NCI-H526 treated with DMSO at 0.1 percent for 48 hours (cell line): ENCODE results near the gene CYREN.

Experiments
- DNase-seq: peaks from one replicate; lab custom pipeline; 2025; lab: John Stamatoyannopoulos, UW

Gene CYREN

DNA sequence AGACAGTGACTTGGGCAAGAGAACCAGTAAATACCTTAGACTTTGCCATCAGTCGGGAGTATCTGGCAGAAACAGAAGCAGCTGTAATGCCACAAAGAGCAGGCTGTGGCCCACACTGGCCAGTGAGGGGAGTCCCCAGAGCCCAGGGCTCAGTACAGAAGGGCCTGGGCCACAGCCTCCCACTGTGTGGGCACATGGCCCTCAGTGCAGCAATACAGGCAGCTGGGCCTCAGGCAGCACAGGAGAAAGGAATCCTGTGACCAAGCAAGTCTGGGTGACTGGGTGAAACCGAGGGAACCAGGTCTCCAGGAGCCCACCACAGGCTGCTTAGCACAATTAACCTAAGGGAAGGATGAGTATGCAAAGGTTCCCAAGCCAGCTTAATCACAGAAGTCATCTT, 26.8 kb upstream of the CYREN start:
- DNase-seq: no peak

DNA sequence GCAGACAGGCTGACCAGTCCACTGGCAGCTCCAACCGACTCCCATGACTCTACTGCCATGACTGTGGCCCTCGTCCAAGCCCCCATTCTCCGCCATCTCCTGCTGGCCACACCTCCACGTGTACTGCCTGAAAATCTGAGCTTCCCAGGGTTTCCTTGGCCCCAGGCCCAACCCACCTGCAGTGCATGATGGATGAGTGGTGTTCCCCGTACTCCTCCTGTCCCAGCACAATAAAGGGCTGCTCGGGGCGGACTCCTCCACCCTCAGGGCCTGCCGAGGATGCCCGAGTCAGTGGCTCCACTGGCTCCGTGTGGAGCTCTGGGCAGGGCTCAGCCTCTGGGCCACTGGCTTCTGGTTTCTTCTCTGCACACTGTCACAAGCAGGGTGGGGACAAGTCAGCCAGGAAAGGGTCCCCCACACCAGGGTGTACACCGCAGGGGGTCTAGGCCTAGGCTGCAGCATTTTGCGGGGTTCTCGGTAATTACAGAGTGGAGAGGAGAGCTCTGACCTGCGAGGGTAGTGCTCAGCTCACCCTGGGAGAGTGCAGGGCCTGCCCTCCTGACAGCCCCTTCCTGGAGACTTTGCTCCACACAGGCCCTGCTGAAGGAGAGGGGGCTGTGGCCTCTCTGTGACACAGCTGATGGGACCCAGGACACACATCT, 25.6 kb upstream of the CYREN start:
- no peak for DNase-seq

DNA sequence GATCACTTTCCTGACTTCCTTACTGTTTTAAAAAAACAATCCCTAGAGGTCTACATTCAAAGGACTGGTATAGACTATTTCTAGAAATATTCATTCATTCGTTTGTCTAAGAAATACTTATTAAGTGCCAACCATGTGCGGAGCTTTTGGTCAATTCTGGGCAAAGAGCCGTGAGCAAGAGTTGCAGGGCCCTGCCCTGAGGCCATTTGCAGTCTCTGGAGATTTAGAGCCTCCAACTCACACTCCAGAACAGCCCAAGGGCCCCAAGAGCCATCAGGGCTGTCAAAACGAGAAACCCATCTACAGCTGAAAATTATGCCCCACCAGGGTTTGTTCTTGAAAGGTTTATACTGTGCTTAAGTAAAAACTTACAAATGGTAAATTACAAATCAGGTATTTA, 24.6 kb upstream of the CYREN start:
- no peak for DNase-seq

DNA sequence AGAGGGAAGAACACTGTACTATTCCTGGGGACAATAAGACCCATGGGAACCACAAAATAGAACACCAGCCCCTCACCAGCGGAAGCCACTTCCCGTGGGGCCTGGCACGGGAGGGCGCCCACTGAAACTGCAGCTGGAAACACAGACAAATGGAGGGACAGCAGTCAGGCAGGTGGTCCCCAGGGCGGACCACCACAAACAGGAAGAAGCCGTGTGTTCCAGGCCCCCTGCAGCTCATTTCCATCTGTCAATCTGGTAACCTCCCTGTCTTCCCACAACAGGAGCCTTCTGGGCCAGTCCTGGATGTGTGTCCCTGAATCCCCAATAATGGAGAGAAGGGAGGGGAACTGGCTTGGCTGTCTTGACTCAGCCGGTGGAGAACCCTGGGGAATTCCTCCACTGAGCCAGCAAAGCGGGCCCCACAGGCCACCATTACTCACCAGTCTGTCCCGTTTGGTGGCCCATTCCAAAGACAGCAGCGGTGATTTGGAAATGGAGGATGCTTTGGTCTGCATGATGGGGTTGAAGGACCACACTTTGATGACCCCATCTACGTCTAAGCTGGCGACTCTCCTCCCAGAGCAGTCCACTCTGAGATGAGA, 24.1 kb upstream of the CYREN start:
- no peak for DNase-seq

DNA sequence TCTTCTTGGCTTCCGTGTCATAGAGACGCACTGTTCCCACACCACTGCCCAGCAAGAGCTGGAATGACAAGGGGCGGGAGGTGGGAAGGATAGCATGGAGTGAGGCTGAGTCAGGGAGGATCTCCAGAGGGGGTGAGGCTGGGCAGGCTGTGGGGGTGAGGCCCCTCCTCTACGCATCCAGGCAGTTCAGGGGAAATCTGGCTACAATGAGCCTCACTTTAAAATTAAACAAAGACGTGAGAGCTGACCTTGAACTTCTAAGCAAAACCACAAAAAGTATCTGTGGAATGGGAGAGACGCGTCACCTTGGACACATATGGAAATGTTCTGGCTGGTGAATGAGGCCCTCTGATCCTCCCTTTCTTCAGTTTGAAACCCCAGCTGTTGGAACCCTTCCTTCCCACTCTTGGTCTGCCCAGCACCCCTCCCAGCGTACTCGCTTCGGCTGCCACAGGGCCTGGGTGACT, 23.1 kb upstream of the CYREN start:
- no peak for DNase-seq

DNA sequence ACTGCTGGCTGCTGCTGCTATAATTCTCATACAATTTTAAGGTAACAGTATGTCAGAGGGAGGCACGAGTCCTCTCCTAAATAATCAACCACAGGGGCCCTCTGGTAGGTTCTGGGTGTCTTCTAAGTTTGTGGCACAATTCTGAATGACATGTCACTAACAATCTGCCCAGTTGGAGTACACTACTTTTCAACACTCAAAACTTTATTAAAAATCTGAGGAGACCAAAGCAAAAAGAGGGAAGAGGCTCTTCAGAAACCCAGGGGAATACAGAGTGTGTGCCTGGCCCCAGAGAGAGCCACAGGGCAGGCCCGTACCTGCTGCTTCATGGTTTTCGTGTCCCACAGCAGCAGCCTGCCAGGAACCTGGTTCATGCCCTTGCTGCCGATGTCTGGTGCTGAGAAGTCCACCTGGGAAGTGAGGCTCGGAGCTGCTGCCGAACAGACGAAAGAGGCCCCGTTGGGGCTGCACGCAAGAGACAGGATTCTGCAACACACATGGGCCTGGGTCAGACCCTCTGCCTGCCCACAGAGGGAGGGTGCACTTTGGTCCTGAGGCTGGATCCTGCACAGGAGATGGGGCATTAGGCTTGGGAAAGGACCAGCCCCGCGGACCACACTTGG, 22.5 kb upstream of the CYREN start:
- DNase-seq: no peak

DNA sequence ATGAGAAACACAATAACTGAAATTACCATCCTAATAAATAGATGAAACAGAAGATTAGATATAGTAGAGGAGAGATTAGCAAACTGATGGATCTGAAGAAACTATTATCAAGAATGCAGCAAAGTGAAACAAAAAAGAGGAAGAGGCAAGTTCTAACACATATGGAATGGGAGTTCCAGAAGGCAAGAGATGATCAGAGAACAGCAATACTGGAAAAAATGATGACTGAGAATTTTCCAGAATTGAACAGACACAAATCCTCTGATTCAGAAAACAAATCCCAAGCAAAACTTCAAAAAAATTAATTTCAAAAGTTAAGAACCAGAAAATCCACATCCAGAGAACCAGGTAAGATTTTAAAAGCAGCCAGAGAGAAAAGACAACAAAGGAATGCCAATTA, 20.2 kb upstream of the CYREN start:
- DNase-seq: no peak

DNA sequence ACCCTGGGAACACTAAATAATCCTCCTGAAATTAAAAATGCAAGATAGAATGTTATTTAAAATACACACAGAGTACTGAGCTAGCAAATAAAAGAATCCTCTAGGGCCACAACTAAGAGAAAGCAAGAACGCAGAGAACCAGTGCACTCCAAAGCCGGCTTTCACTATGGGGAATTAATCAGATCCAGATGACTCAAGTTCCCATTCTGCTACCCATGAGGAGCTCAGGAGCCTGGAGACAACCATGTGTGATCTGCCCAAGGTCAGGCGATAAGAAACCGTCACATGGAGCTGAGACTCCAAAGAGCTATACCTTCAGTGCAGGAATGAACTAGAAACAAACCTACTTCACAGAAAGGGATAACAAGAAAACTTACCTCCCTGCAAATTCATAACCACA, 19.5 kb upstream of the CYREN start:
- DNase-seq: no peak

DNA sequence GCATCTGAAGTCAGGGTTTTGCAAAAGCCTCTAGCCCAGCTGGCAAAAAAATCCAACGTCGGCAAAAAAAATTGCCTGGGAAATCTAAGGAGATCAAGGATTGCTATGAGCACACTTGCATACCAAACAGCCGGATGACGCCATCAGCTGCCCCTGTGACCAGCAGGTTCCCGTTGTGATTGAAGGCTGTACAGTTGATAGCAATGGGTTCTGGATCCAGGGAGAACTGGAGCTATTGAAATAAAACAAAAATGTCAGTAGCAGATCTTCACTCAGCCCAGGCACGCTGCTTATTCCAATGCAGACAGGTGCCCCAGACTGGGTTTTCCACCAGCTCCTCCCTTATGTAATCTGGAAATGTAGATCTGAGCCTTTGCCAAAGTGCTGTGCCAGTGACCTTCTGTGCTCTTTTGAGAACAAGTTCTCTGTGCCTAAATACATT, 18.7 kb upstream of the CYREN start:
- no peak for DNase-seq

DNA sequence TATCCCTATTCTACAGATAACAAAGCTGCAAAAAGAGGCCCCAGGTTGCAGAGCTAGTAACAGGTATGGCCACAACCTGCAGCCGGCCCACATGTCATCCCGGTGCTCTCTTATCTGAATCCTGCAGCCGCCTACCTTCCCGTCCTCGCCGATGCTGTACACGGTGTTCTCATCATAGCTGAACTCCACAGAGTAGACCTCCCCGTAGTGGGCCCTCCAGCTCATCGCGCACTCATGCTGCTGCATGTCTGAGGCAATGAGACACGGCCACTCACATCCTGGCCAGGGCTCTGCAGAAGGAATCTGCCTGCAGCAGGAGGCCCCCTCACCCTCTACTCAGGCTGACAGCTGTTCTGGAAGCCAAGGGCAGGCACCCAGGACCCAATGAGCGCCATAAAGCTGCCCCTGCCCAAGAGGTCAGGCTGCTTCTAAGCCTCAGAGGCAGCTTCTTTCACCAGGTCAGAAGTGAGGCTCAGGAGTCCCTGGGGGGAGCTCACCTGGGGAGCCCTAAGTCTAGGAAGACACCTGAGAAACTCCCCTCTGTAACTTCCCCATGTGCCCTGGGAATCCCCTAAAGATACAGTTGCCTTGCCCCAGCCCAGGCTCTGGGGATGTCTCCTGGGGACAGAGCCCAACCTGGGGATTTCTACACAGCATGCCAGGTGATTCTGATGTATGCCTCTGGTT, 17.9 kb upstream of the CYREN start:
- no peak for DNase-seq

DNA sequence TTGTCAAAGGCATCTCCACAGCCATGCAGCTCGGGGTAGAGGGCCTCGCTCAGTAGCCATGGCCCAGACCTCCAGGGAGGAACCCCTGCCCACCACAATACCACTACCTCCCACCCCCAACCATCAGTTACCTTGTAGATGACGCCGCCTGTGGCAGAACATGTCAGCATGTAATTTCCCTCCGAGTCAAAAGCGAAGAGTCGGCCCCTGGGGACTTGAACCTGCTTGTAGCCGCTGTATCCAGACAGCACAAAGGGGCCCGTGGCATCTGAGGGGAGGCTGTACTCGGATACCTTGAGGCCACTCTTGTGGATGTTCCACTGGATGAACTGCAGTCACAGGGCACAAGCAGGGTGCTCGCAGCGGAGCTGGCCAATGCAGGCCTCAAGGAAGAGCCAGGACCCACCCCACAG, 16.3 kb upstream of the CYREN start:
- DNase-seq: no peak

DNA sequence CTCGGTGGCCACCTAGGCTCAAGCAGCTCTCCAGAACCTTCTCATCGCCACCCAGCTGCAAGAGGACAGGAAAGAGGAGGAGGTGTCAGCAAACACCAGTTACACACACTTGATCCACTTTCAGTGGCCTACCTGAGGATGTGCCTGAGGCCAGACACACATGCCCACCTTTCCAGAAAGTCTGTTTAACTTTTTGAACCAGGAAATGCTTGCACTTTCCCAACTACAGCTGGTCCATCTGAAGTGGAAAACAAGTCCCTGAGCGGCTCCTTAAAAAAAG, 15.7 kb upstream of the CYREN start:
- no peak for DNase-seq

DNA sequence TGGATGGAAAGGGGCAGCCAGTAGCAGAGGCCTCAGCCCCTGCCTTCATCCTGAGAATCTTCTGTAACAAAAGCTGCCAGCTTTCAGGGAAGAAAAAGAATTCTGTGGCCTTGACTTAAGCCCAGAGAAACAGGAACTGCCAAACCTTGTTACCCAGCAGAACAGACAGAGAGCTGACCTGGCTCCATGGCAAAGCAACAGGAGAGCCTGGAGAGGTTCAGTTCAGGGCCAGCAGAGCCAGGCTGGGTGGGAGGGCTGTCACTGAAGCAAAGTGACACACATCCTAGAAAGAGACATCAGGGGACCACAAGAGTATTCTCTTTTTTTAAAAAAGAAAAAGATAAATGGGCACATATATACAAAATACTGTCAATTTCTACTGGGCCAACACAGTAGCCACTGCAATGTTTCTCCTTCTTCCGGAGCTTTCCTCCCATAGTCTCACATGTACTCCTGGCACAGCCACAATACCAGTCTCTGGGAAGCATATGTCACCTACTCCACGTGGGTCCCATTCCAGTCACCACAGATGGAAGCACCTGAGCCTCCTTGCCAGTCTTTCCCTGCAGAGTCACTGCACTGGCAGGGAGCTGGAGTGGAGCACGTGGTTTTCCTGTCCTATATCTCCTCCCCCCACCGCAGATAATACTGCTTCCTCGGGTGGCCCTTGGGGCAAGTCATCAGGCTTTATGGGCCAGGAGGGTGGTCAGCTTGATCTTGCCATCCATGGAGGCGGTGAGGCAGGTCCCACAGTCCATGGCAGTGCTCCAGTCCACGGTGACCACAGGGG, 15.2 kb upstream of the CYREN start:
- no peak for DNase-seq

DNA sequence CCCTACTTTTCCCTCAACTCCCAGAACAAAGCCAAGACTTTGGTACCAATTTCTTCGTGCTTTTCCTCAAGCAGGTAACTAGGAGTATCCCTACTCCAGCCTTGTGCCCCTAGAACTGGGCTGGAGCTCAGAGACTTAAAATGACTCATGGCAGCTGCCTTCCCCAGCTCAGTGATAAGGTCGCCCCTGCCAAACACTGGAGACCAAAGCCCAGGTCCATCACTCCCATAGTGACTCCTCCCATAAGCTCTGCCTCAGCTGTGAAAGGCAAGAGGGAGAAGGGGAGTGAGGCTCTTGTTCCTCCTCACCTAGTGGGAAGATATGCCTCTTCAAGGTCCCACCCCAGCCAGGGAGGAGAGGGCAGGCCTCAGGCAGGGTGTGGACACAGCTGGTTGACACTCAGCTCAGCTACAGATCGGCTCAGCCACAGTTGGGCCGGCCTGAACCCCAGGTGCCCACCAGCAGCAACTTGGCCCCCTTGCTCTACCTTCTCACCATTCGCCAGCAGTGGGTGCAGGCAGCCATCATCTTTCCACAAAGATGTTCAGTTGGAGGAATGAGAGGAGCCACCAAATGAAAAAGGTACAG, 13.8 kb upstream of the CYREN start:
- DNase-seq: no peak

DNA sequence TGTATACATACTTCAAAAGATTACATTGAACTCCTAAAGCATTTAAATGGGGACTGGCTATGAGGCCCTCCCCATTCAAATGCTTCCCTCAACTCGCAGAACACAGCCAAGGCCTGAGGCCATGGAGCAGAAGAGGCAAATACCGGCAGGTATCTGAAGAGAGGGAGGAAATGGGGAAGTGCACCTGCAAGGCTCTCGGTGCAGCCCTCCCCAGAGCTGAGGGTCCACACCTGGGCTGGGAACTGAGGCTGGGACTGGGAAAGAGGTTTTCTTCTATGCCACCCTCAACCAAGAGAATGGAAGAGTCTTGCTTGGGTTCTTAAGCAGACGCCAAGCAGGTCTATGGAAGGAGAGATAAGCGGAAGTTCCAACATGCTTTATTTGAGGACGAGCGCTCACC, 13.0 kb upstream of the CYREN start:
- DNase-seq: no peak

DNA sequence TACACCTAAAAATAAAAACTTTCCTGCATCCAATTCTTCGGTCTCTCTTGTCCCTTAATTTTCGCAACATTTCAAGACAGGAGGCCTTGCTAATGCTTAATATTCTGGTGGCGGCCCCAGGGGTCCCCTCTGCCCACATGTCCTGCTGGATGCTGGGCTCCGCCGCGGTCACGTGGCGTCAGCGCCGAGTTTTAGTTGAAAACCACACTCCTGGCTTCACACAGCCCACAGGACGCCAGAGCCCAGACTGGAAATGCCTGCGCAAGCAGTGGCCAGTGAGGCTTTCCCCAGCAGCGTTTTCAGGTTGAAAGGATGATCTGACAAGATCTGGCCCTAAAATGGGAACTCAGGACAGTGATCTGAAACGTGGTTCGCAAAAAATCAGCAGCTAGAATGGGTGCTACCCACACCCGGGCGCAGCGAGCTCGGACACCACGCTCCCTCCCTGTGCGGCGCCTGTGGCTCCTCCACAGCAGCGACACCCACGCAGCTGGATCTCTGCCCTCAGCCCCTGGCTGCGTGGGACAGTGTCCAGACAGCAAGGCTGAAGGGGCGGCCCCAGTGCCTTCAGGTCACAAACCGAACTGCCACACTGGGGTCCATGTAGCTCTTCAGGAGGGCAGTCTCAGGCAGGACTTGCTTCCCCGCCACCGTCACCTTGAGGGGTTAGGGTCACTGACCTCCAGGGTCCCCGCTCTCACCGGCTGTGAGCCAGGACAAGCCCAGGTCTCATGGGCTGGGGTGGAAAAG, 11.6 kb upstream of the CYREN start:
- DNase-seq: no peak

DNA sequence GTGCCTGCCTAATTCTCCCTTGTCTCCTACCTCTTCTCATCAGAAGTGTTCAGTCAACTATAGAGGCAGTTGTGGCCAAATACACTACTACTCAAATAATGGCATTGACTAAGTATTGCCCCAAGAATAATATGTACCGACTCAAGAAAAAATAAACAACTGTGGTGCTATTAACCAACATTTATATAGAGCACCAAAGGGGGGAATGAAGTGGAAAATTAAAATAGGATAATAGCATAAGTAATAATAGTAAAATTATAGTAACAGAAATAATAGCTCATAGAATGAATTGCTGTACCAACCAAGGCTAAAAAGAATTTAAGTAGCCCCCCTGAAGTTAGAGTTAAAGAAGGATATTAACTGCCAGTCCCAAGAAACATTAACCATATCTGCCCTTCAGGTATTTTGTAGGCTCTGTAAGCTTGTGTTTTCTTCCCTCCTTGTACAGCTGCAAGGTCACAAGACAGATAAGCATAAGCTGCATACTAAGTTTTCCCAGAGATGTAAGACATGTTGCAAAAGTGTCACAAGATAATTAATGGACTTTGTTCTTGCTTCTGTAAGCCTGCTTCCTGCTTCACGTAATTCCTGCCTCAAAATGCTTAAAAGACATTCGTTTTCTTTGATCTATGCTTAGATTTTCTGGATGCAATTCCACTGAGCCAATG, 10.9 kb upstream of the CYREN start:
- DNase-seq: no peak

DNA sequence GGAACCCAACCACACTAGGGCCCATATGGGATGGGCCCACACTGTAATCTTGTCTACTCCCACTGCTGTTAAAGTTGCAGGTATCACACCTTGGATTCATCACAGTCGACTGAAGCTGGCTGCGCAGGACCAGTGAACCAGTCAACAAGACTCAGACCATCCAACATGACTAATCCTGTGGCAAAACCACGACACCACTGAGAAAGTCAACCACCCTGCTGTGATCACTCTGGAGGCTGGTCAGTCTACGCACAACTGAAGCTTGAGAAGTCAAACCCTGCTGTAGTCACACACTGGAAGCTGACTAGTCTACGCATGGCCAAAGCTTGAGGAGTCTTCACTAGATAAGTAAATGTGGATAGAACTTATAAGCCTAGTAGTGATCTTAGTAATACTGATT, 9.6 kb upstream of the CYREN start:
- no peak for DNase-seq

DNA sequence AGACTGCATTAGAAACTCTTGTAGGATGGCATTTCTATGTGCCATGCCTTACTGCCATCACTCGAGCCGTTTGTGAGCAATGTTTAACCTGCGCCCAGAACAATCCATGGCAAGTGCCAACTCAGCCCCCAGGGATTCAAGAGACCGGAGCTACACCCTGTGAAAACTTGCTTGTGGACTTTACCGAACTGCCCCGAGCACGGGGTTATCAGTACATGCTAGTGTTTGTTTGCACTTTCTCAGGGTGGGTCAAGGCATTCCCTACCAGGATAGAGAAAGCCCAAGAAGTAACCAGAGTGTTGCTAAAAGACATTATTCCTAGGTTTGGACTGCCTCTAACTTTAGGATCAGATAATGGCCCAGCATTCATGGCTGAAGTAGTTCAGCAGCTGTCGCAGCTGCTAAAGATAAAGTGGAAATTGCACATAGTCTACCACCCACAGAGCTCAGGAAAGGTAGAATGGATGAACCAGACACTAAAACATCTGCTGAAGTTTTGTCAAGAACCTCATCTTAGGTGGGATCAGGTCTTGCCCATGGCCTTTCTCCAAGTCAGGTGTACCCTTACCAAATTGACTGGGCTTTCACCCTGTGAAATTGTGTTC, 8.9 kb upstream of the CYREN start:
- DNase-seq: no peak

DNA sequence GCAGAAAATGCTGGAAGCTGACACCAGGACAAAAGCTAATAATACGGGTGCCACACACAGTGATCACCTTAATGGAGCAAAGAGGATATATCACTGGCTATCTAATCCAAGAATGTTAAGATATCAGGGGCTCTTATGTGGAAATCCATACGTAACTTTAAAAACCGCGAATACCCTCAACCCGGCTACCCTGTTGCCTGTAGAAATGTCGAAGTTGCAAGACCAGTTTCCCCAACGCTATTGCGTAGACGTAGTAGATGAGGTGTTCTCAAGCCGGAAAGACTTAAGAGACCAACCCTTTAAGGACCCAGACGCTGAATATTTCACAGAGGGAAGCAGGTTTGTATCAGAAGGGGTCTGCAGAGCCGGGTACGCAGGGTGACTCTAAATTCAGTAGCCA, 7.9 kb upstream of the CYREN start:
- DNase-seq: no peak
